ENCODE data around the gene SYNPO2.

DNA sequence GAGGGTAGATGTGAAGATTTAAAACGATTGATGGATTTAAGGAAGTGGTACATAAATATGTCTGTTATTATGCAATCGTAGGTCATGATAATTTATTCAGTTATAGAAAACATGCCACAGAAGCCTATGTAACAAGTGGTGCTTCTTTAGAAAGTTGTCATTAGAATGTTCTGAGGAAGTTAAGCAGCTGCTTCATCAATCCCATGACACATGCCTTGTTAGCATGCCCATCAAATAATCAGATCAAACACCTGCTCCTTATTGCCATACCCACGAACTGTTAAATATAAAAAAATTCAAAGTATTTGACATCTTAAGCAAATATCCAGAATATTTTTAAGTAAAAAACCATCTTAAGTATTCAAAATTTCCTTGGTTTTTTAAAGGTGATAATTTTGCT is 170.6 kb downstream of the SYNPO2 start:
- TF ChIP-seq POLR2AphosphoS5 (IDR thresholded peaks at IDR 0.05; ENCODE audit: low read depth, low read length) (no peak), TAF1 (IDR thresholded peaks at IDR 0.05; ENCODE audit: borderline replicate concordance, insufficient read depth, low read length) (no peak)
